Measurements from ENCODE around the gene ZNF648. TPM values are rescaled to one million over a fixed set of nuclear protein-coding genes. Genes with fewer than 3 reads are reported as not detected.
A peak's percentile ranks its signal among the peaks of the same experiment; 100 is the strongest.
"Not testable (repeated sequence)": the region's sequence is repeated elsewhere in the genome, so short reads cannot be mapped to it uniquely, and the experiment has no call there.

Gene ZNF648
- polyA plus RNA-seq, 12 donors: 0.04 to 0.20 (median 0.08) TPM; not detected in 3

DNA sequence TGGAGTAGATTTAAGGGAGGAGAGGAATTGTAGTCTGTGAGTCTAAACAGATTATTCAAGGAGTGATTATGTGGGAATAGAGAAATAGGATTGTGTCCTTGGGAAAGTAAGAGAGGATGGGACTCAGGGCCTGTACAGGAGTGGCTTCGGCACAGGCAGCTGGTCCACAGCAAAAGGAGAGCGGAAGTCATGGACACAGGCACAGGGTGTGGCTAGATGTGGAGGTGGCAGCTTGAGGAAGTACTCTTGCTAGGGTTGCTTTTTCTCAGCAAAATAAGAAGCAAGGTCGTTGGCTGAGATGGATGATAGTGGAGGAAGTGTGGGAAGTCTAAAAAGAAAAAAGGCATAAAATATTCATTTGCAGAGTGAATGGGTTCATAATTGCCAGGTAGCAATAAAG, 18.5 kb upstream of the ZNF648 start:
- no peak for DNase-seq

- no peak for DNase-seq
These were observed 10.4 kb upstream of the ZNF648 start for GRCh38 chr1:182071924-182072323.

- peak; percentile 43 for DNase-seq
These were observed 7.5 kb upstream of the ZNF648 start for GRCh38 chr1:182069028-182069466.

DNA sequence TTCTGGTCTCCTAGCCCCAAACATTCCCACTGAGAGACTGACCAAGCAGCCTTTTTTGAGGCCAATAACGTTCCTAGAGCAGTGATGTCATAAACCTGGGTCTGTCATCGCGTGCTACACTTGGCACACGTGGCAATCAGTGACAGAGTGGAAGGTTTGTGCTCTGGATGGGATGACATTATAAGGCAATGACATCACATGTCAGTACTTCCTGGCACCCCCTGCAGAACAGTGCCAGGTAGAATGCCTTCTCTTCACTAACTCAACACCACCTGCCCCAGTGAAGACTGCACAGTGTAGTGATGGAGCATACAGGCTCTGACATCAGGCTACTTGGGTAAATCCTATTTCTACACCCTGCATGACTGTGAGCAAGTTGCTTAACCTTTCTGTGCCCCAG, 5.4 kb upstream of the ZNF648 start:
- no peak for DNase-seq

DNA sequence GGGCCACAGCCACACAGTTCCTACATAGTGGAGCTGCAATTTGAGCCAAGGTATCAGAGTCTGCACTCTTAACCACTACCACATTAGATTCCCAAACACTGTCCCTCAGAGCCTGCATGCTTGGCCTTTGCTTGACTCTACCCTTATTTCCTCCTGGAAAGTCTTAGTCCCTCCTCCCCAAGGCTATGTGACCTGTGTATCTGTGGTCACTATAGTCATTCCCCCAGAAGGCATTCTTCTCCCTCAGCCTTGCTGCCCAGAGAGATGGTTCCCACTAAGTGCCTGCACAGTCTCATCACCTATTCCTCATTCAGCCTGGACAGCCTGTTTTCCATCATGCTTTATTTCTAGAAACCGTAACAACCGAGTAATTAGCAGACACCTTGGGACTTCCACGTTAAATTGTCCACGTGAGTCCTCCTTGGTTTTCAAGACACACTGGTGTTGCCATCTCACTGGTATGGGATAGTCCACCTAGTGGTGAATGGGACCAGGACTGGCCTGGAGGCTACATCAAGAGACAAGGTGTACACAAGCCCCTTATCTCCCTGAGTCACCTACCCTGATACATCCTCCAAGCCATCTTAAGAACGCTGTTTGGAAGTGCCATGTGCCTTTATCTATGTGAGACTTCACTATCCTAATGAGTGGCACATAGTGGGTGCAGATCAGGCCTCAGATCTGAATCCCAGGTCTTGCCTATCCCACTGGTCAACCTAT, 3.8 kb upstream of the ZNF648 start:
- DNase-seq: no peak

GRCh38 chr1:182064611-182065010, 3.1 kb upstream of the ZNF648 start:
- DNase-seq: no peak

DNA sequence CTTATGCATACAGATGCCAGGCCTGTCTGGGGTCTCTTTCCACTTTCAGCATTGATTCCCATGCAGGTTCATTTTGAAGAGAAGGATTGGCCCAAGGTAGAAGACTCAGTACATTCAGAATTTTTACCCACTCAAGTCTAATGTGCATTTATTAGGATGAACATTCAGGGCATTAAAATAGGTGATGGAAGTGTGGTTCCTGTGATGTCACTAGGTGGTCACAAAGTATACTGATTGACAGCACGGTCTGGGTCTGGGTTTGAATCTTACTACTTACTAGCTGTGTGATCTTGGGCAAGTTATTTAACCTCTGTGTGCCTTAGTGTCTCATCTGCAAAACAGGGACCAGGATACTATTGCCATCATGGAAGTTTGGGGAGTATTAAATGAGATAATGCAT, 711 bp upstream of the ZNF648 start:
- no peak for DNase-seq

- no peak for DNase-seq
These were observed 635 bp downstream of the ZNF648 start for GRCh38 chr1:182060877-182061276.

DNA sequence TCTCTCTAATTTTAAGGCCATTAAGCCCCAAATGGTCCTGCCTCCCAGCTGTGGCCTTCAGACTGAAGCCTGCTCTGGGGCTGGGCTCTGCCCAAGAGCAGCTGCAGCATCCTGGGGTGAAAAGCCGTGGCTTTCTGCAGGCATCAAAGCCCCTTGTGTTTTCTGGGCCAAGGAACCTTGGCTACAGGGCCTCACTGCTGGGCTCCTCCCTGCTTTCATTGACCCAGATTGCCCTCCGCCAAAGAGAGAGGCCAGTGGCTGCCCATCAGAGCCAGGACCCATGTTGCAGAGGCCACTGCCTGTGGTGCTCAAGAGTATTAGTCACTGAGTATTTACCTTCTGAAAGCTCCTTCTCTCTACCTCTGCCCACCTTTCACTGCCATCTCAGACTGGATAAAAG, 1.6 kb downstream of the ZNF648 start:
- DNase-seq: no peak

DNA sequence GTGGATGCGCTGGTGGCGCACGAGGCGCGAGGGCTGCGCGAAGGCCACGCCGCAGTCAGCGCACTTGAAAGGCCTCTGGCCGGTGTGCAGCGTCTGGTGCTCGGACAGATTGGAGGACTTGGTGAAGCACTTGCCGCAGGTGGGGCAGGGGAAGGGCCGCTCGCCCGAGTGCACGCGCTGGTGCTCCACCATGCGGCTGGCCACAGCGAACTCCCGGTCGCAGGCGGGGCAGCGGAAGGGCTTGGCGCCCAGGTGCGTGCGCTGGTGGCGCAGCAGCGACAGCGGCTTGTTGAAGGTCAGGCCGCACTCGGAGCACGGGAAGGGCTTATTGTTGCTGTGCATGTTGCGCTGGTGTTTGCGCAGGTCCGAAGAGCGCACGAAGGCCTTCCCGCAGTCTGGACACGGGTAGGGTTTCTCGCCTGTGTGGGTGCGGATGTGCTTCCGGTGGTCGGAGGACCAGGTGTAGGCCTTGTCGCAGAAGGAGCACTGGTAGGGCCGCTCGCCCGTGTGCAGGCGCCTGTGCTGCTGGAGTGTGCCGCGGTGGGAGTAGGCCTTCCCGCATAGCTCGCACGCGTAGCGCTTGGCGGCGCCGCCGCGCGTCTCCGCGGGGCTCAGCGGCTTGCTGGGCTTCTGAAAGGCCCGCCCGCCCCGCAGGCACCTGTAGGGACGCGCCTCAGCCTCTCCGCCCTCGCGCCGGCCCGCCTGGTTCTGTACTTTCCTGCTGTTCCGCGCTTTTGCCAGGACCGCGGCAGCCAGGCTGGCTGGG, 4.7 kb downstream of the ZNF648 start:
- no peak for DNase-seq

DNA sequence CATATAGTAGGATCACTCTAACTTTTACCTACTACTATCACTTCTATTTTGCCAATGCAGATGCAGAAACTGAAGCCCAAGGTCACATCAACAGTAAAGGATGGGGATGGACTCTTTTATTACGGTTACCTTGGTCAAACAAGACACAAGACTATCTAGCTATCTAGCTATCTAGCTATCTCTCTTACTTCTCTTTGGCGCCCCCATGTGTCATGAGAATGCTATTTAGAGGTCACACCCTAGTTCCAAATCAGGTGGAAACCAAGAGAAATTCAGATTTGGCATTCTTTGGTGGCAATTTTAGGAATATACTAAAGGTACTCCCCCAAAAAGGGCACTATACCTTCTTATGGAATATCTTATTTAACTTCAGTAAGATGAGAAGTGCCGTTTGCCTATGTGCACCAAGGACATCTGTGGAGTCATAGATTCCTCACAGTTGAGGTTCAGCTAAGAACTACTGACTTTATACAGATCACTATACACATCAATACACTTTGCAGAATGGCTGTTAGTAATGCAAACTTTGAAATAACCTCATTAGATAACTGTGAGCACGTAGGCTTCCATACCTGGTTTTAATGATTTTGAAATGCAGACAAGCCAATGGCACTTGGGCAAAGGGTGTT, 6.7 kb downstream of the ZNF648 start:
- DNase-seq: peak; percentile 8

DNA sequence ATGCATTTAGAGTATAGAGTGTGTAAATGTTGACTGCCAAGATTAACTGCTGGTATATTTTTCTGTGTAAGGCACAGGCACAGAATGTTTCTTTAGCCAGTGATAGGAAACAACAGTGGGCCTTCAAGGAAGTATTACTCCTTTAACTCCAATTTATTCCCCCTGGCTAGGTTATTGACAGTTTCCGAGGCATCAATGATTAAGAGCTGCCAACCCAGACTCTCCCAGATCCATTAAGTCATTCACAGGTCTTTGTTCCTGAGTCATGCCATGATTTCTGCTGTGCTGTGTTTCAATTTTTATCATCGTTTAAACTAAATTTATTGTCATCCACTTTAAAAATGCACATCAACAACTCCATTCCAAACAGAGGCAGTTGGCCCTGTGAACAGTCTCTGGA, 9.2 kb downstream of the ZNF648 start:
- no peak for DNase-seq

GRCh38 chr1:182051938-182052337, 9.6 kb downstream of the ZNF648 start:
- no peak for DNase-seq

DNA sequence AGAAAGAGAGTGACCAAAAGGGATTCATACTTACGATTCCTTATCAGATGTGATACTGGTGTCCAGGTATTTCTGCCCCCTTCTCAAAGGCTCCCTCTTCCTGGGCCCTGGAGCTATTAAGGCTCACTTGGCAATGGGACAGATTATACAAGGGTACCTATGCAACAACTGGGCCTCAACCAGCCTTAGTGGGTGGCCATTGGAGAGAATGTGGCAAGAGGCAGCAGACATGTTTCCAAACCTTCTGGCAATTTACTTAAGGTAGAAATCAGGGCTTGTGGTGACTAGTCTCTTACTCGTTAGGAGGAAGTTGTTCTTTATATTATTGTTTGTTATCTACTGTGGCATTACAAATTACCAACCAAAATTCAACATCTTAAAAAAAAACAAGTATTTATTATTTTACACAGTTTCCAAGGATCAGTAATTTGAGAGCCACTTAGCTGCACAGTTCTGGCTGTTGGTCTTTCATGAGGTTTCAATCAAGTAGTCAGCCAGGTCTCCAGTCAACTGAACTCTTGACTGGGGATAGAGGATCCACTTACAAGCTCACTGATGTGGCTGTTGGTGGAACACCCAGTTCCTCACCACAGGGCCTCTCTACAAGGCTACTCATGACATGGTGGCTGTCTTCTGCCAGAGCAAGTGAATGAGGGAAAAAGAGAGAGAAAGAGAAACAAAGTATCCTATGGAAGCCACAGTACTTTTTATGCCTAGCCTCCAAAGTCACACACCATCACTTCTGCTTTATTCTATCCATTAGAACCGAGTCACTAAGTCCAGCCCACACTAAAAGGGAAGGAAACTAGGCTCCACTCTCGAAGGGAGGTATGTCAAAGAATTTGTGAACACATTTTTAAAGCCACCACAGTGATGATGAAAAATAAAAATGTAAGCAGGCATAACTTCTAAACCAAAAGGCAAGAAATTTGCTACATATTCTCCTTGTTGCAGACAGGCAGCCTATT, 10.7 kb downstream of the ZNF648 start:
- DNase-seq: no peak

GRCh38 chr1:182048562-182048961, 12.9 kb downstream of the ZNF648 start:
- DNase-seq: no peak

GRCh38 chr1:182046763-182047162, 14.7 kb downstream of the ZNF648 start:
- DNase-seq: no peak

GRCh38 chr1:182045481-182045880, 16.0 kb downstream of the ZNF648 start:
- DNase-seq: not testable (repeated sequence)

- DNase-seq: no peak
These were observed 19.9 kb downstream of the ZNF648 start for GRCh38 chr1:182041615-182042014.

- no peak for DNase-seq
These were observed 23.3 kb downstream of the ZNF648 start for GRCh38 chr1:182038220-182038619.

DNA sequence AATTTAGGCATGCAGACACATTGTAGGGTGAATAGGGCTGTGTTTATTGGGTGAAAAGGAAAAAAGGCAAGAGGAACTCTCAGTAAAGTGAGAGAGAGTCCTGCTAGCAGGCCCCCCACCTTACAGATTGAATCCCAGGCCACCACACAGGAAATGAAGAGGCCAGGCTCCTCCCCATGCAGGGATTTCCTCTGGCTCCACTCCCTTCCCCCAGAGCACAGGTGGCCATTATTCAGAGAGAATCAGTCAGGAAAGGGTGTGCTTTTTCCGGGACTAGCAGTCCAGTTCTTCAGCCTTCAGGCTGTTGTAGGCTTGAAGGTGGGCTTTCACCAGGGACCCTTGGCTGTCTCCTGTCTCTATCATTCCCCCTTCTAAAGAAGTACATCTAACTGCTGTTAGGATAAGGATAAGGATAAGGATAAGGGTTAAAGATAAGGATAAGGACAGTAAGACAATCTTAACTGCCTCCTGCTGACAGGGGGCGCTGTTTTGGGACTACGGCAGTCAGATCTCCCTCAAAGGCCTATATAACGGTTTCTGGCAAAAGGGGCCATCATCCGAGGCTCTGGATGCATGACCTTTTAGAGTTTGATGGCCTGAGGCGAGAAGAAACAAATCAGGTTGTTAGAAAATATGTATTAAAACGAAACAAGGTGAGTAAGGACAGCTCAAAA, 26.3 kb downstream of the ZNF648 start:
- DNase-seq: no peak

- no peak for DNase-seq
These were observed 29.3 kb downstream of the ZNF648 start for GRCh38 chr1:182032251-182032650.
